Fibroblast of lung (primary cell): ENCODE data around the gene SPDYE11.
"Not testable (repeated sequence)": the region's sequence is repeated elsewhere in the genome, so short reads cannot be mapped to it uniquely, and the experiment has no call there.

ENCODE experiments used
- CTCF ChIP-seq, 2 donors: IDR thresholded peaks in 1 of 2; conservative IDR thresholded peaks in 1 of 2; 1 replicate in 1 of 2; 2 replicates in 1 of 2; pipeline ENCODE4 v1.5.1; 2011 to 2012; ENCODE audit warnings: low read length in 2 of 2, control low read depth in 1 of 2, inconsistent platforms in 1 of 2, low read depth in 1 of 2, mild to moderate bottlenecking in 1 of 2
- EZH2 ChIP-seq: IDR thresholded peaks from 2 replicates; pipeline ENCODE4 v1.5.1; 2012; ENCODE audit warnings: low read length, control low read depth, mild to moderate bottlenecking; ENCODE audit errors: missing control alignments

GRCh38 chr7:73005693-73006447 lies 51.8 kb downstream of the SPDYE11 start:
- not testable (repeated sequence) for TF ChIP-seq CTCF (conservative IDR thresholded peaks at IDR 0.05 in 1 of 2, IDR thresholded peaks at IDR 0.05 in 1 of 2; ENCODE audit: low read depth in 1 of 2, low read length in 2 of 2); EZH2
